ENCODE measurements around the gene GJB2.

The GJB2 gene

DNA sequence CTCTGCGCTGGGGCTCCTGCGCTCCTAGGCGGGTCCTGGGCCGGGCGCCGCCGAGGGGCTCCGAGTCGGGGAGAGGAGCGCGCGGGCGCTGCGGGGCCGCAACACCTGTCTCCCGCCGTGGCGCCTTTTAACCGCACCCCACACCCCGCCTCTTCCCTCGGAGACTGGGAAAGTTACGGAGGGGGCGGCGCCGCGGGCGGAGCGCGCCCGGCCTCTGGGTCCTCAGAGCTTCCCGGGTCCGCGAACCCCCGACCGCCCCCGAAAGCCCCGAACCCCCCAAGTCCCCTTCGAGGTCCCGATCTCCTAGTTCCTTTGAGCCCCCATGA is at the start of gene GJB2:
Gene GJB2, minus strand, starts transcription at position 103 of the 326 bp plus-strand sequence. CDS start 3,357 bp downstream, outside the sequence.
- no peak for DNase-seq

DNA sequence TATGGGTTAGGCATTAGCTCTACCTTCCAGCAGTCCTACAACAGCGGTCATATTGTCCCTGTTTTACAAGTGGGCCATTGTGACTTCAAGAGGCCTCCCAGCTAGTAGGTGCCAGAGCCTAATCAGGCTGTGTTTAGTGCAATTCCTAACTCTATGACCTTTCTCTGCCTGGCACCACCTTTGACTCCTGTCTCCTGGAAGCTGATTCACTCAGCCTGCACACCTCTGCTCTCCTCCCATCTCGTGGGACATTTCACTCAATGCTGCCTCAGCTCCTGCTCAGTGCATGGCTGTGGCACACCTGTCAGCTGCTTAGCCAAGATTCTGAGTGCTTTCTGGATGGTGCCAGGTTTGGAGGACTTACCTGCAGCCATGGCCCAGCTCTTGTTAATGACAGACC is 48.9 kb upstream of the GJB2 start:
- DNase-seq = no peak

DNA sequence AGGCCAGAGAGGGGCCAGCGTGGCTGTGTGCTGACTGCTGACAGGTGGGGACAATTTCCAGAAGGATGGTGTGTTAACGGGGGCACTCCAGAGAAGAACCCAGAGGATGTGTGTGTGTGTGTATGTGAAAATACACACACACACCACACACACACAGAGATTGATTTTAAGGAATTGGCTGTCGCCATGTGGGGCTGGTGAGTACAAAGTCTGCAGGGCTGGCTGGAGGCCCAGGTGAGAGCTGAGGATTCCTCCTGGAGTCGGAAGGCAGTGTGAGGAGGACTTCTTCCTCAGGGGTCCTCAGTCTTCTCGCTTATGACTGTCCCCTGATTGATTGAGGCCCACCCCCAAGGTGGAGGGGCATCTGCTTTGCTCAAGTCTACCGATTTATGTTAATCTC is 47.0 kb upstream of the GJB2 start:
- no peak for DNase-seq

DNA sequence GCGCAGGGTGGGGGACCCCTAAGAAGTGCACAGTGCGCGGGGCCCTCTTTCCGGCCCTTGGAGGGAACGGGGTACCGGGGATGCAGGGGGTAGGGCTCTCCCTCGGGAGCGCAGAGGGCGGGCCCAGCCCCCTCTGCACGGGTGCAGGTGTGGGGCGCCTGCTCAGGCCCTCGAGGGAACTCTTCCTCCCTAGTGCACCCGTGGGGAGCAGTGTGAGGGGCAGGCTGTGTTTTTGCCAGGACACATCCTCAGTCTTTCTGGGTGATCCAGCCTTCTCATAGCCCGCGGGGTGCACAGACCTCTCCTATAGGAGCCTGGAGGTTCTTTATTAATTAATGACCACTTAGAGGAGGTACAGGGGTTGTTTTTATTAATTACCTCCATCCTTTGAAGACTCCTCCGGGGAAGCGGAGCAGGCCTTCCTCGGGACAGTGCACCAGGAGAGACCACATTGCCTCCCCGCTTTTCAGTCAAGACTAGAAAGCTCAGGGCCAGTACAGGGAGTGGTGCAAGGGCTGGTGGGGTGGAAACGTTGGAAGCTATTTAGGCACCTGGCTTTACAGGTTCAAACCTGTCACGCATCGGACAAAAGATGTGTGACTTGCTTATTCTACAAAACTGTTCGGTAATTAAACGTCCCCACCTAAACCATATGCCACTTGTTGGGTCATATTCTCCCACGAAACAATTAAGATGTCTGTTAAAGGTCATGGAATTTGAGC is 40.0 kb upstream of the GJB2 start:
- DNase-seq = no peak

DNA sequence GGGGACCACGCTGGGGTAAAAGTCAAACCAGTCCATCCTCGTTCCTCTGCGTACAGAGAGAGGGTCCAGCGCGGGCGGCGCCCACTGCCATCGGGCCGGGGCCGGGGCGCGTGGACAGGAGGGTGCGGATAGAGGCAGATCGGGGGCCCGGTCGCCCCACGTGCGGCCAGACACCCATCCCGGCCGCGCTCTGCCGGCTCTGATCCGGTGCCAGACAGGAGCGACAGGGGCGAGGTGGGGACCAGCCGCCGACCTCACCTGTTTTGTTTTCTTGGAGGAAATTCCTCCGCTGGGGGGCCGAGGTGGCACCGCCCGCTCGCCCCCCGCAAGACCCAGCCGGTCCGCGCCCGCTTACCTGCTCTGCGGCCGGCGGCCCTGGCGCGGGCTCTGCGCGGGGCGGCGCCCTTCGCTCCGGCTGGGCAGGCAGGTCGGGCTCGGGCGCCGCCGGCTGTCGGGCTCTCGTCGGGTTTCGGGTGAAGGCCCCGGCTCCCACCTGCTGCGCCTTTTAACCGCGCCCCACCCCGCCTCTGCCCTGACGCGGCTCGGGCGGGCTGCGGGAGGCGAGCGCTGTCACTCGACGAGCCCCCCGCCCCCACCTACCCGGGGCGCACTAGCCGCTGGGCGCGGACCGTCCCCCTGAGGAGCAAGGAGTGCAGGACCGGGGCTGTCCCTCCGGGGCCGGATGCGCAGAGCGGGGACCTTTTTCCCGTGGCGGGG is 39.3 kb upstream of the GJB2 start, which contains the start of gene GJB6:
Gene GJB6, minus strand, starts transcription at position 481 of the 717 bp plus-strand sequence. CDS start 8,839 bp downstream, outside the sequence.
- no peak for DNase-seq

DNA sequence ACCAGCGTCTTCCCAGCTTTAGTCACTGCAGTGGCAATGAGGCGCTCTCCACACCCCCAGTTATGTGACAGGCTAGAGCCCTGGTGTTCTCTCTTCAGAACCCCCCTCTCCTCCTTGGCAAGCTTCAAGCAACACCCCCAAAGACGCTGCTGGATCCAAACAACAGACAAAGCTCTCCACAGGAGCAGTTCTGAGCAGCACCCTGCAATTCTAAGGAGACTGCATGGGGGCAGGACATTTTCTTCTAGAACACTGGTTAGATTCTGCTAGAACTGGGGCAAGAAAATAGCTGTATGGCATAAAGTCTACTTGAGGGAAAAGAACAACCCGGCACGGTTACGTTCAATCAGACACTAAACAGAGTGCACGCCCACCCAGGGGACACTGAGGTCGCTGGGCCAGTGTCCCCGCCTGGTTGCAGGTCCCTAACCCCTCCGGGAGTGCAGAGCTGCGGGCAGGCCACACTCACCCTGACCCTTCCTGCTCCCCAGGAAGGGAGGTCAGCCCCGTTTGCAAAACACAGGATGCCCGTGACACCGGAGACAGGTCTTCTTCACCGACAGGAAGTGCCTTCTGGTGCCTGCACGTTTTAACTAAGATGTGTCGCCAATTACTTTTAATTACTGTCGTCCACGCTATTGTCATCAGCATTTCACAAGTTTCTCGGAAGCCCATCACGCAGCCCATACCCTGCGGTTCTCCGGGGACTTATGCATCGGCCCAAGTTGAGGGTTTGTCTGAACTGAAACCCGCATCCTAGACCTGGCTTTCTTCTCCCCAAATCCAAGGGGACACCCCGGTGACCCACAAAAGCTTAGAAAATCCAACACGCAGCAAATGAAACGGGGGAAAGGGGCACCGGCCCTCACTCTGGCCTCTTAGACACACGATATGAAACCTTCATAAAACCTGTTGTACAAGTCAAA is 38.4 kb upstream of the GJB2 start:
- DNase-seq = no peak

DNA sequence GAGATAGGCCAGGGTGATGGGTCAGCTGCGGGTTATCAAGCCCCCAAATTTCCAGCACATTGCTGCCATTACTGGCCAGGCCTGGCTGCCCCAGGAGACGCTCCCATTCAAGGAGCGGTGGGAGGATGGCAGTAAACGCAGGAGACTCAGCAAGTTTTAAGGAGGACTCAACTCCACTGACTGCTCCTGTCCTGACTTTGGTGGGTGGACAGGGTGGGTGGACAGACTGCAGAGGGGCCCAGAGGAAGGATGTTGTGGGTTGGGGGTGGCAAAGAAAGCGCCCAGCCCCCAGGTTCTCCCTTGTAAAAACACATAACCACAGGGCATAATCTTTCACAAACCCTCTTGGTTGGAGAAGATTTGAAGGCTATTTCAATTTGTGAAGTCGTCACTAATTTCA is 35.0 kb upstream of the GJB2 start:
- no peak for DNase-seq

DNA sequence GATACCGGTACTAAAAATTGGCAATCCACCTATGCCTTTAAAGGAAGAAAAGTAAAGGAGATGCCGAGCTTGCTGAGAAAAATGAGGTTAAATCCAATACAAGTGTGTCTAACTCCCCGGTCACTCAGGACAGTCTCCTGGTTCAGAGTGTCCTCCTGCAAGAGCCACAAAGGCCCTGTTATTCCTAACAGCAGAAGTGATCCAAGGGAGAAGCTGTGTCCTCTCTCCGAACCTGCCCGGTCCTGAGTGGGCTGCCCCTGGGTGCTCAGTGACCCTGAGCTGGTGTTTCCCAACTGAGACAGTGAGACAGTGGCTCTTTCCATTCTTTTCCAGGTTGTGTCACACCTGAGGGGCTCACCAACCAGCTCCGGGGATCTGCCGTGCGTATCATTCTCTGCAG is 34.5 kb upstream of the GJB2 start:
- DNase-seq = no peak

DNA sequence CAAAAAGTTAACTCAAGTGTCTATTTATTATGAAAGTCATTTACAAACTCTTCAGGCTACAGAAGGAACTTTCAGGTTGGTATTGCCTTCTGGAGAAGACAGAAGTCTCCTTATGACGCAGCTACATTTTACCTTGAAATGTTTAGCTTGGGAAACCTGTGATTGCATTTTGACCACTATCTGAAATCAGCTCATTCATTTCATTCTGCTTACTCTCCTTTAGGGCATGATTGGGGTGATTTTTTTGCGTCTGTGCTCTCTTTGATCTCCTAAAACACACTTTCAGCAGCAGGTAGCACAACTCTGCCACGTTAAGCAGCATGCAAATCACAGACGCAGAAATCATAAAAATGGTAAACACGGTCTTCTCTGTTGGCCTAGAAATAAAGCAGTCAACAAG is 29.8 kb upstream of the GJB2 start:
- no peak for DNase-seq

DNA sequence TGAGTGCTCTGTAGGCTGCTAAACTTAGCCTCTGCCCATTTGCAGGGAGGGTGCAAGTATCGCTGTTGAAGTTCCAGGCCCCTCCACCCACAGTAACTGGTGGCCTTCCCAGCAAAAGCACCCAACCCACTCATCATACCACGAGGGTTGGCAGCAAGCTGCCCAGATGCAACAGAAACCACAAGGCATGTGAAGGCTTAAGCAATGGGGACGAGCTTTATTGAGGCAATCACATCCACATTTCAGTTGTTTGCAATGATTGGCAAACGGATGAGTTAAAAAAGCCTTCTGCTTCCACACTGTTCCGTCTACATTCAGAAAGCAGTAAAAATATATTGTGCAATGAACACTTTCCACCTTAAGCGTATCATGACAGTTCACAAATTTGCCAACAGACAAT is 29.0 kb upstream of the GJB2 start:
- DNase-seq = no peak

DNA sequence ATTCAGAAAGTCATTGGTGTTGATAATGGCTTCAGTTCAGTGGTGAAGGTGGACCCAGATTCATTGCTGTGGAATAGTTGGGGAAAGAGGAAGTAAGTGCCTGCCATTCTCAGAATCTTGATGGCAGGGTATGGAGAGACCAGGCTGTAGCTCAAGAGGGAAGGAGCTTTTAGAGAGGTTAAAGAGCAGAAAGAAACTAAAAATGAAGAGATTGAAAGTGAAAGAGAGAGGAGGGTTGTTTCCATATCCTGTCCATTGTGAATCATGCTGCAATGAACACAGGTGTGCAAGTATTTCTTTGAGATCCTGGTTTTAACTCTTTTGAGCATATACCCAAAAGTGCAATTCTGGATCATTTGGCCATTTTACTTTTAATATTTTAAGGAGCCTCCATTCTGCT is 26.8 kb upstream of the GJB2 start:
- no peak for DNase-seq

DNA sequence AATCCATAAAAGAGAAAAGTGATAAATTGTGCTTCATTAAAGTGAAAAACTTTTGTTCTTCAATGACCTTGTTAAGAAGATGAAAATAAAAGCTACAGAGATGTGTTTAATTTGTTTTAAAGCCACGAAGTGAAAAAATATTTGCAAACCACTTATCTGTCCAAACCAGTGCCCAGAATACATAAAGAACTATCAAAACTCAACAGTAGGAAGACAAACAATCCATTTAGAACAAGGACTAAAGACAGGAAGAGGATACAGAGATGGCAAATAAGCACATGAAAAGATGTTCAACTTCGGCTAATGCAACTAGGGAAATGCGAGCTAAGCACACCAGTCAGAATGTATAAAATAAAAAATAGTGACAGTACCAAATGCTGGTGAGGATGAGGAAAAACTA is 24.4 kb upstream of the GJB2 start:
- no peak for DNase-seq

DNA sequence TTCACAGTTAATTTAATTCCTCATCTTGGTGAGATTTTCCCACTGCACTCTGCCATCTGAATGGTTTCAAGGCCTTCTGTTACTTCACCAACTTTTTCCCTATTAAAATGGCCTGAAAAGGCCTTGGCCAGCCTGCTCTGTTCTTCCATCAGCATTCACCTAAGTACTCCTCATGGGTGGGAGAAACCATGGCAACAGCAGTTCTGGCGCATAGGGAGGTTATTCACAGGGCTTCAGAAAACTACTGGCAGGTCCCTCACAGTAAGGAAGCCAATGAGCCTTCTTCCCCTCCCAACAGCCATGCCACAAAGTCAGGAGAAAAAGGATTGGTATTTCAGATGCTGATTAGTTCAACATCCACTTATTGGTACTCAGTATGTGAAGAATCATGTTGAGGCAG is 17.2 kb upstream of the GJB2 start:
- DNase-seq = no peak

DNA sequence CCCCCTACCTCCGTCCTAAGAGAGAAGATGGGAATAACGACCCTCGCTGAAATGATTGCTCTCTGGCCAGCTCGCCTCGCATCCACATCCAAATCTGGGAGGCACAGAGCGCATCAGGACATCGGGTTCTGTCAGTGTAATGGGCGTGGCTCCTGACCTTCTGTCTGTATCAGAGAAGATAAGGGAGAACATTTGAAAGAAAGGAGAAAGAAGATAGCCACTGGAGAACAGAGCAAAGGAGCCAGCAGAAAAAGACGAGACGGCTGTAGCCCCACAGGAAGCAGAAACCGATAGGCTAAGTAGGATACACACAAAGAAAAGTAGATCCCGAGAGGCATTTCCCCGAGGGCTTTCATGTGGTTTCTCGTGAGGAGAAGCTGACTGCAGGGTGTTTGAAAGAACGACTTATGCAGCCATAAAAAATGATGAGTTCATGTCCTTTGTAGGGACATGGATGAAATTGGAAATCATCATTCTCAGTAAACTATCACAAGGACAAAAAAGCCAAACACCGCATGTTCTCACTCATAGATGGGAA is 14.0 kb upstream of the GJB2 start:
- DNase-seq = no peak

DNA sequence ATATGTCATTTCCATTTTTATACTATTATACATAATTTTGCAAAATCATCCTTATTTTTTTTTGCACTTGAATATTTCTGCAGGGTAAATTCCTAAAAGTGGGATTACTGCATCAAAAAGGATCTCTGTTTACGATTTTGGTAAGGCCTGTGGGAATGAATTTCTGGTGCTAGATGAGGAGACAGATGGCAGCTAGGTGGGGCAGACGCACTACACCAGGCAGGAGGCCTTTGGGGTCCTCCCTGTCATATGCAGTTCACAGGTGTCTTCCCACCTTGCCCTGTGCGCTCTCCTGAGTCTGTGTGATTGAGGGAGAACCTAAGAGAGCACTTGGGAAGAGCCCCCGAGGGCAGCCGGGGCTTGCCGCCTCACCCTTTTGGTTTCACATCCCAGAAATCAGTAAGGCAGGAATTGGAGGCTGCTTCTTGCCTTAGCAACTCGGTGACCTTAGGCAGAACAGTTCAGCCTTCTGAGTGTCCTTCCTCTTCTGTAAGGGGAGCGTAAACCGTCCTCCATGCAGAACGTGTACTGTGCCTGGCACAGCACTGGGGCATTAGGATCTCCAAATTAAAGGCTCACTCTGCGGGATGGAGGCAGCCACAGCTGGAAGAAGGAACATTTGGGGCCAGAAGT is 13.4 kb upstream of the GJB2 start:
- DNase-seq = no peak

DNA sequence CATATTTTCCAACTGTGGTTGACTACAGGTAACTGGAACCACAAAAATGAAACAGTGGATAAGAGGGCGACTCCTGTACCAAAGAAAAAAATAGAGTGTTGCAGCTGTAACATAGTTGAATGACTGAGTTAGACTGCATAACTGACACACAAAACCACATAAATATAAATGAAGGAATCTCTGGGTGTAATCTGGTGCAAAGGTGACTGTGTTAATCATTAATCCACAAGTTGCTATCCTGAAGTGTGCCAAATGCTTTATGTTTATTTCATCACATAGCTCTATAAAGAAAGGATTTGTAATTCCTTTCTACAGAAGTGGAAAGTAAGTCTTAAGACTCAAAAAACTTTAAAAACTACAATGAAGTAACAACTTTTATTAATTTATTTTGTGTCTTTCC is 6.0 kb upstream of the GJB2 start:
- DNase-seq = no peak

DNA sequence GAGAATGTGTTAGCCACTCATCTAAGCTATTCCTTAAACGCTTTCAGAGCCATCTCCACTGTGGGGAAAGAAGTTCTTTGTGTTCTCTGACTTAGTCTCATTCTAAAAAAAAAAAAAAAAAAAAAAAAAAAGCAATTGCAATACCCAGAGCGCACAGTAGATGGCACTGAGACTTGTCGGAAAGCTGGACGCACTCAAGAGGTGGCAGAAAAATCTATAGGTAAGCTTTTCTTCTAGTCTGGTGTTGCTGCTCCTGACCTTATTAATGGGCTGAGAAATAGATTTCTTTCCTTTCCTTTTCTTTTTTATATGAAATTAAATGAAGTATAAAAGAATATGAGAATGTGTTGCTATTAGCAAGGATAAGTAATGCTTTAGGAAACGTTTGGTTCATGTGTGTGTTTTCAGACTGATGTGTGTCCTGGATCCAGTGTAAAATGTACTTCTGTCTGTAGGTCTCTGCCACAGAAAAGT is 4.7 kb upstream of the GJB2 start:
- DNase-seq = no peak

DNA sequence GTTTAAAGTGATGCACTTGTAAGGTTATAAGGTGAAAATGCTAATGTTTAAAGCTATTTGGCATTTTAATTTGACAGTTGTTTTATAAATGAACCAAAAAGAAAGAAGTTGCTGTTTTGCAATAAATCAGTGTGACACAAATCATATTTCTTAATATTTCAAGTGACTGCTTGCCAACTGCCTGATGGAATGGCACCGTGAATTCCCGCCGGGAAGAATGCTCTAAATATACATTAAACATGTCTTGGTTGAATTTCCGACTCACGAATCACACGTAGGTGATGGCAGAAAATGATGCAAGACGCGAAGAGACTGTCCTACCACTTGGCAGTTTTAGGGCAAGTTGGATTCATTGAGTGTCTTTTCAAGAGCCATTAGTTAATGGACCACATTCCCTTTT is 3.1 kb upstream of the GJB2 start:
- no peak for DNase-seq

DNA sequence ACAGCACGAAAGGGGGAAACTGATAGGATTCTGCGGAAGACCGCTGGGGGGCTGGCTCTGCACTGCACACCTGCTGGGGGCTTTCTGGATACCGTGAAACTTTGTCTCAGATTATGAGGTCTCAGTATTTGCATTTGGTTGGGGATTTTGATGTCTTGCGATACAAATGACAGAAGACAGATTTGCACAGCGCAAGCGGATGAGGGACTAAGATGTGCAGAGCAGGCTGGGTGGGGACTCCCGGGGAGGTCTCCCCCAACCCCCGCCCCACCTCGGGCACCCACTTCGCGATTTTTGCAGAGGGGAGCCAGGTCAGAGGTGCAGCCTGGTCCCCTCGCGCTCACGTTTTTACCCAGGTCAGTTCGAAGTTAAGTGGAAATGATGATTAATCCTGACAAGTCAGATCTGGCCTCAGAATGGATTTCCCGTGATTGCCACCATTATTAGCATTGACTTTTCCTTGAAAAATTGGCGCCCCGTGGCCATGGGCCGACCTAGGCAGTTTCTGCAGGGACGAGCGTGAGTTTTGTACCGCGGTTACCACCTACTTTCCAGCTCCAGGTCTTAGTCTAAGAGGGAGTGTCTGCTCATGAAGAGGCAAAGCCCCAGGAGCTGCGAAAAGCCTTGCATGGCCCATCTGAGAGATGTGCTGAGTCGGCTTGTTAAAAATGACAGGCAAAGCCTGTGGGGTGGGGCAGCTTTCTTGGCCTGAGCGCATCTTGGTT is 1.3 kb upstream of the GJB2 start:
- no peak for DNase-seq

DNA sequence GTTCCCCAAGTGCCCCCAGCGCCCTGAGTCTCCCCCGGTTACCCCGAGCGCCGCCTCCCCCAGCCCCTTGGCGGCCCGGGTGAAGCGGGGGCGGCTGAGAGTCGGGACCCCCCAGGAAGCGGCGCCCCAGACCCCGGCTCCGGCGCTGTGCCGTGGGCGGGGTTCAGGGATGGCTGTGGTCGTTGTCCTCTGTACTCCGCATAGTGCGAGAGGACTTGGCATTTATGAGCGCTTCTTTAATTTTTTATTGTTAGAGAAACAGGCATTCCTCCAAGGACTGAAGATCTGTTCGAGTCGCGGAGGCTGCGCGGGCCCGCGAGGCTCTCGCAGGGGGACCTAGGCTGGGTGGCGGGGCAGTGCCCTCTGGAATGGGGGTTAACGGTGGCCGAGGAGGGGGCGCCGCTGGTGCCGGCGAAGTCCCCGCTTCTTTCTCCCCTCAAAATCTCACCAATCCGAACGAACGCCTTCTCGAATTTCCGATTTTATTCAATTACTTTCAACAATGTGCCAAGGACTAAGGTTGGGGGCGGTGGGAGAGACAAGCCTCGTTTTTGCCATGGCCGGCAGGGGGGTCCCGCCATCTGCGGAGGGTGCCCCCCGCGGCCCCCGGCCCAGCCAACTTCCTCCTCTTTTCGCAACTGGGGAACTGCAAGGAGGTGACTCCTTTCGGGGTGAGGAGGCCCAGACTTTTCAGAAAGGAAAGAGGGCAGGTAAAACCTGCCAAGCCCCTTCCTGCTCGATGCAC is 596 bp upstream of the GJB2 start:
- DNase-seq = no peak

DNA sequence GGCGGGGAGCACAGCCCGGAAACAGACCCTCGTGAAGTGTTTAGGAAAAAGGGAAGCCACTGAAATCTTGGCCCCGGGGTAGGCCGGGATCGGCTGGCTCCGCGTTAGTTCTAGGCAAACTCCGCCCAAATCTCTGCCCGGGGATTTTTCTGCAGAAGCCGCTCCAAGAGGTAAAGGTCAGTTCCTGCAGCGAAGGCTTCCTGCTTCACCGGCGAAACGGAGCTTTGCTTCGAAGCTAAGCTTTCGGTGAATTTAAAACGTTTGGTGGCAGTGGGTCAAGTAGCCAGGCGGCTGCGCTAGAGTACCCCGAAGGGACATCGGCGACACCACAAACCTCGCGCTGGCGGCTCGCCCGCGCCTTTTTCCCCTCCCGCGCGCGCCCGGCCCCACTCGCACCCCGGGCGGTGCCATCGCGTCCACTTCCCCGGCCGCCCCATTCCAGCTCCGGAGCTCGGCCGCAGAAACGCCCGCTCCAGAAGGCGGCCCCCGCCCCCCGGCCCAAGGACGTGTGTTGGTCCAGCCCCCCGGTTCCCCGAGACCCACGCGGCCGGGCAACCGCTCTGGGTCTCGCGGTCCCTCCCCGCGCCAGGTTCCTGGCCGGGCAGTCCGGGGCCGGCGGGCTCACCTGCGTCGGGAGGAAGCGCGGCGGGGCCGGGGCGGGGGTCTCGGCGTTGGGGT is 441 bp downstream of the GJB2 start:
- DNase-seq = no peak
